Hematopoietic multipotent progenitor cell treated with erythropoietin and hydrocortisone succinate and interleukin-3 and kit ligand, for 8 days (in vitro differentiated cells): ENCODE results near the gene GALNT10.

Experiments
- DNase-seq: peaks from one replicate; pipeline ENCODE4 v3.0.0-alpha.2; 2015

GALNT10 gene

DNA sequence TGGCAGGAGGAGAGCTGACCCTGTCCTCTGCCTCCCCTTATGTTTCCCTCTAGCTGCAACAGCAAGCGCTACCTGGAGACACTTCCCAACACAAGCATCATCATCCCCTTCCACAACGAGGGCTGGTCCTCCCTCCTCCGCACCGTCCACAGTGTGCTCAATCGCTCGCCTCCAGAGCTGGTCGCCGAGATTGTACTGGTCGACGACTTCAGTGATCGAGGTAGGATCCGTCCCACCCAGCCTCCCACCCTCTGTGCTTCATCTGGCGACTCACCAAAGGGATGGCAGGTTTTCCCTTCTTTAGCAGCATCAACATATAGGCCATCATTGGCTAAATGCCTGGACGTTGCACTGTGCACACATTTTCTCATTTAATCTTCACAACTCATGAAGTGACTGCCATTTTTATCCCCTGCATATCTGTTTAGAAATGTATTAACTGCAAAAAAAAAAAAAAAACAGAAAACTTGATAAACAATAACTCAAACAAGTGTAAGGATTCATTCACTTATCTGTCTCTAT is 139.0 kb downstream of the GALNT10 start:
- DNase-seq, result no peak

DNA sequence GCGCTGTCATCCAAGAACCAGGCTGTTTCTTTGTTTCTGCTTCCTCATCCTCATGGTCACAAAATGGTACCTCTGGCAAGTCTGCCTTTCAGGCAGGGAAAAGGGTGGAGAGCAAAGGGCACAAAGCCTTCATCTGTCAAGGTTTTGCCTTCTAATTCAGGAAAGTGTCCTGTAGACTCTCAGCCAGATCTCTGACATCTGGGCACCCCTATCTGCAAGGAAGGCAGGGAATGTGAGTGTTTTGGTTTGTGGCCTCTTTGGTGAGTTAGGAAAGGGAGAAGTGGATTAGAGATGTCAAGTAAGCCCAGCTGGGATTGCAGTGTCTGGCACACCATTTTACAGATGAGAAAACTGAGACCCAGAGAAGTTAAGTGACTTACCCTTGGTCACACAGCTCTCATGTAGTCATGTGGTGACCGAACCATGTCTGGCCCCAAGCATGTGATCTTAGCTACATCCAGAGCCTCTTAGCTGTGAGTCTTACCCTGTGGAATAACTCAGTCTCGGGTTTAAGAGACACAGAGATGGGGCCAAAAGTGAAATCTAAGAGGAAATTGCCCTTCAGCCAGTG is 139.6 kb downstream of the GALNT10 start:
- DNase-seq, result no peak

DNA sequence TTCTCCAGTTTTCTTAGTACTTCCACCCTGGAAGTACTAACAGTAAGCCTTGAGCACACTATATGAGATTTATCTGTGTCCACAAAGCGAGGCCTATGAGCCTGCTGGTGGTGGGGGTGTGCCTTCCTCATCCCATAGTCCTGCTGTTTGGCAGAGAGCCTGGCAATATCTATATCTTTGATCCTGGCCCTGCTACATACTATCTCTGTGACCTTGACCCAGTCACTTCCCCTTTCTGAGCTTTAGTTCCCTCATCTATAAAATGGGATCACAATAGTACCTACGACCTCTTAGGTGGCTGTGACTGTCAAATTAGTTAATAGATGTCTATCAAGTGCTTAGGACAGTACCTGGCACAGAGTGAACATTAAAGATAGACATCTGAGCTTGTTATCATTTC is 140.7 kb downstream of the GALNT10 start:
- peak; percentile 65 for DNase-seq

DNA sequence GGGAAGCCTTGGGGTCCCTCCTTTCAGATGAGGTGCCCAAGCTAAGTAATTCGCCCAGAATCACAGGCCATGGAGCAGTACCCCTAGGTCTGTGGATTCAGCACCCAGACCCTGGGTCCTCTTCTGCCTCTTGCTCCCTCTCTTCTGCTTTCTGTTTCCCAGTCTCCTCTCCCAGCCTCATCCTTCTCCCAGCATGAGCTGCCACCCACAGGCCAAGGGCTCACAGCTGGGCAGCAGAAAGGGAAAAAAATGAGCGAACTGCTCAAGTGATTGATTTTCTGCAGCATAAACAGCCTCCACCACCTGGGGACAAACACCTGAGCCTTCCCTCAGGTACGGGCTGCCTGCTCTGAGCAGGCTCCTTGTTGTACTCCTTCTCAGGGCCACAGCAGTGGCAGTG is 141.4 kb downstream of the GALNT10 start:
- no peak for DNase-seq

DNA sequence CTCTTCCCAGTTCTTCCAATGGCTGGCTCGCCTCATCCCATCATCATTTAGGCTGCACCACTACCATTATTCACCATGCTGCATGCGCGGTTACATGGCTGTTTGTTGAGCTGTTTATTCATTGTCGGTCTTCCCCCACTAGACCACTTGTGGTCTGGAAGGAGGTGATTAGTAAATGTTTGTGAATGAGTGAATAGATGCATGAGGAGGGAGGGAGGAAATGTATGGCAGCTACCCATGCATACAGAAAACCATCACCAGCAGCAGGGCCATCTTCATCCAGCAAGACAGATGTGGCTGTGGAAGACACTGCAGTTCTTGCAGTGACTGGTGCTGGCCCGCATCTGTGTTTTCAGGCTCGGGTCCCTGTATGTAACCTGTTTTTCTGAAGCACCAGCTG is 141.9 kb downstream of the GALNT10 start:
- DNase-seq, result no peak

DNA sequence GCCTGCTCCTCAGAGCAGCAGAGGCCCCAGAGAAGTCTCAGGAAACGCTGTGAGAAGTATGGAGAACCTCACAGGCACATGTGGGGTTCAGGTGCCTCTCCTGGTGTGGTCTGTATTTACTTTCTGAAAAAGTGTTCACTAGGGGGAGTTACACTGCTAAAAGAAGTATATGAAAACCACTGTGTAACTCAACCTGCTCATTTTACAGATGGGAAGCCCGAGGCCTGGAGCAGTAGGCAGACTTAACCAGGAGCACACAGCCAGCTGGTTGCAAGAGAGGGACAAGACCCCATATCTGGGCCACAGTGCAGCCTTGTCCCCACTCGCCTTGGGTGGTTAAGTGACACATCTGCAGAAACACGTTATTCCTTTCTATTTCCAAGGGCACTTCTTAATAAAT is 142.5 kb downstream of the GALNT10 start:
- peak; percentile 46 for DNase-seq

DNA sequence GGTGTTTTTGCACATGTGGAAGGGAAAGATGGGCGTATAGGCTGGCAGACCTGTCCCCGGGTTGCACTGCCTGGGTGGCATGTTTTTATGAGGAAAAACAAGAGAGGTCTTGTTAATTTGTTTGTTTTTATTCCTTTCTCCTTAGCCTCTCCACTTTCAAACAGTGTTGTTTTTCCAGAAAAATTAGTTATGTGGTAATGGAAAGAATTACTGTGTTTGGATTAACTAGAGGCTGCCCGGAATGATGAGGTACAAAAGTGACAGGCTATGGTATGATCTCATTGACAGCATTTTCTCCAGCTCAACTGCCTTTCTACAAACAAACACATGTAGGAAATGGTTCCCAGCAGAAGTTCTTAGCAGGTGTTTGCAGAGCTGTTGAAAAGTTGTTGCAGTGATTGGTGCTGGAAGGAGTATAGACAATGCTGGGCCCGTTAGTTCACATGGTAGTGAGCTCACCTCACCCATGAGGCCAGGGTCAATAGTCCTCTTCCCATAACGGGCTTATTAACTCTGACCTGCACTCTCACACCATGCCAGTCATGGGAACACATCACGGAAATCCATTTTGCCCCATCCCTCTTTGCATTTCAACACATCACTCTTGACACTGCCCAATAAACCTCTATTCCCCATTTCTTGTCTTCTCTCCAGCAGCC is 144.0 kb downstream of the GALNT10 start:
- DNase-seq, result no peak

DNA sequence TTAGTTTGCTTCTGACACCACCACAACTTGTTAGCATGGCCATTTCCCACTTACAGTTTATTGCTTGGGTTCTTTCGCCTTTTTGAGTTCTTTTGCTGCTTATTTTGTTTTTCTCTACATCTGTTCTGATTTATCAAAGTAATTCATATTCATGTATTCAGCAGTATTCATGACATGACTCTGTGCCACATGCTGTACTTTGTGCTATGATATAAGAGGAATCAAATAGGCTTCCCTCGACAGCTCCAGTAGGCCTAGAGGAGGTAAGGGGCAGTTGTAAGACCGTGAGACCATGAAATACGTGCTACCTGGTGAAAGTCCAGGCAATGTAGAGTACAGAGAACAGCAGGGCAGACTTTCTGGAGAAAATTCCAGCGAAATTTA is 144.5 kb downstream of the GALNT10 start:
- no peak for DNase-seq

DNA sequence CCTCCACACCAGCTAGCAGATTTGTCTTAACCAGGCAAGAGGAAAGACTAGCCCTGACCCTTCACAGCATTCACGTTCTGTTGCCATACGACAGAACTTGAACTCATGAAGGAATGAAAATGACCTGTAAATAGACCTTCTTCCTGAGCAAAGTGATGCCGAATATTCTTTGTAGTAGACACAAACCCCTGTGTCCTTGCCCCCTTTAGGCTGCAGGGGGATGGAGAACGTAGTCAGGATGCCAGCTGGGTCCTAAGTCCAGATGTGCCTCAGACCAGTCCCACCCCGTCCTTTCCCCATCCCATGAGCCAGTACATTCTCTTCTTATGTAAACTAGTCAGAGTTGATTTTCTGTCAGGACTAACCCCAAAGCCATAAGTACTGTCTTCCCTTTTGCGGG is 151.1 kb downstream of the GALNT10 start:
- no peak for DNase-seq

DNA sequence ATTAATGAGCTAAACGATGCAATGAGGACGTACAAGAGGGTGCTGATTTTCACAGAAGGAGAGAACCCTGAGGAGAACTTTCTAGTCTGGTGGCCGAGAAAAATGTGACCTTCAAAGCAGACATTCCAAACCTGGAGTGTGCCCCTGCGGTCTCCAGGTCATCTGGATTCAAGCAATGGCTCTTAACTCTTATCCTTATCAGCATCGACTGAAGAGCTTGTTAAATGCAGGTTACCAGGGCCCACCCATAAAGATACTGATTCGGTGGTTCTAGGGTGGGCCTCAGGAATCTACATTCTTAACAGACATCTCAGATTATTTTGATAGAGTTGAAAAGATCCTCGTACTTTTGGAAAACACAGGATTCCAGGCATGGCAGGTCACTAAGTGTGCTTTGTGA is 151.7 kb downstream of the GALNT10 start:
- no peak for DNase-seq

DNA sequence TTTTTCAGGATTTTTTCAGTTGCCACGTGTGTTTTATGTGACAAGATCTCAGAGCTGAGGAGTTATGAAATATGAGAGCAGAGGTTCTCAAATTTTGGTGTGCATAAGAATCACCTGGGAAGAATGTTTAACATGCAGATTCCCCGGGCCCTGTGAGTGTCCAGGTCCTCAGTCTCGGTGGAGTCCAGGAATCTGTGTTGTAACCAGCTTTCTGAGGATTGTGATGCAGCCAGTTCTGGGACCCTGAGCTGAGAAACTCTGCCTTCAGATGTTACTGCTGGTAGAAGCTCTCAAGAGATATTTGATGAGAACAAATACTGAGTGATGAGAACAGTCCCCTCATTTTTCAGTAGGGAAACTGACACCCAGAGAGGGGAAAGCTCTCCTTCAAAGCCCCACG is 152.4 kb downstream of the GALNT10 start:
- DNase-seq, result no peak

DNA sequence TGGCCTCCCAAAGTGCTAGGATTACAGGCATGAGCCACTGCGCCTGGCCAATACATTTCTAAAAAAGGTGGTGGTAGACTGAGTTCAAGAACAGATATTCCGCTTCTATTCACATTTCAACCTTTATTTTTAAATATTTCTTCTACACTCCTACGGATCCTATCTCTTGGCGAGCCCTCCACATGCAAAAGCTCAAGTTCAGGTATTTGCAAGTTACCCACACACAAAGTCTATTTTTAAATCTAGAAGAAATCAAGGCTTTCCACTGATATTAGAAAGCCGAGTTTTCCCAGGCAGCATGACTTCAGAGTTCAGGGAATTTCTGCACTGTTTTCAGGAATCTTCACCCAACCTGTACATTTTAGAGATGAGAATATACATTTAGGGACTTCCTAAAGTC is 153.9 kb downstream of the GALNT10 start:
- DNase-seq, result no peak

DNA sequence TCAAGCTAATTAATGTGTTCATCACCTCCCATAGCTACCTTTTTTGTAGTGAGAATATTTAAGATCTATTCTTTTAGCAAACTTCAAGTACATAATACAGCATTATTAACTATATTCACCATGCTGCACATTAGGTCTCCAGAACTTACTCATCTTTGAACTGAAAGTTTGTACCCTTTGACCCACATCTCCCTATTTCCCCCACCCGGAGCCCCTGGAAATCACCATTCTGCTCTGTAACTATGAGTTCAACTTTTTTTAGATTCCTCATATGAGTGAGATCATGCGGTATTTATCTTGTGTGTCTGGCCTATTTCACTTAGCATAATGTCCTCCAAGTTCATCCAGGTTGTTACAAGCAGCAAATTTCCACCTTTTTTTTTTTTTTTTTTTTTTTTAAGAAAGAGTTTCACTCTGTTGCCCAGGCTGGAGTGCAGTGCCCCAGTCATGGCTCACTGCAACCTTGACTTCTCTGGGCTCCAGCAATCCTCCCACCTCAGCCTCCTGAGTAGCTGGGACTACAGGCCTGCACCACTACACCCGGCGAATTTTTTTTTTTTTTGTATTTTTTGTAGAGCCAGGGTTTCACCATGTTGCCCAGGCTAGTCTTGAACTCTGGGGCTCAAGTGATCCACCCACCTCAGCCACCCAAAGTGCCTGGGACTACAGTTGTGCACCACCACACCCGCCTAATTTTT is 154.9 kb downstream of the GALNT10 start:
- no peak for DNase-seq

DNA sequence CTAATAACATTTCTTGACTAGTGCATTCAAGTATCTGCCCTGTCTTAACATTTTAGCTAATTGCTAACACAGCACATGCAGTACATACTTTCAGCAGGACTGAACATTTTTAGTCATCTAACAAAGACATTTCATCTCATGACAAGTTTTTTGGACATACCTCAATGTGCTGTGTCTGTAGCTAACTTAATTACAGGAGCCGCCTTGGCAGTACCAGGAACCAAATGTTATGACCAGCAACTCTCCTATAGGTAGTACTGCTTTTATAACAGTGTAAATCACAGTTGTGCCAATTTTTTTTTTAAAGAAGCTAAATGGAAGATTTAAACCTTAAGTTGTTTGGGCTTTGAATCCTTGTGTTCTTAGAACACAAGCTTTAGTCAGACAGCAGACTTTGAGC is 155.9 kb downstream of the GALNT10 start:
- no peak for DNase-seq

DNA sequence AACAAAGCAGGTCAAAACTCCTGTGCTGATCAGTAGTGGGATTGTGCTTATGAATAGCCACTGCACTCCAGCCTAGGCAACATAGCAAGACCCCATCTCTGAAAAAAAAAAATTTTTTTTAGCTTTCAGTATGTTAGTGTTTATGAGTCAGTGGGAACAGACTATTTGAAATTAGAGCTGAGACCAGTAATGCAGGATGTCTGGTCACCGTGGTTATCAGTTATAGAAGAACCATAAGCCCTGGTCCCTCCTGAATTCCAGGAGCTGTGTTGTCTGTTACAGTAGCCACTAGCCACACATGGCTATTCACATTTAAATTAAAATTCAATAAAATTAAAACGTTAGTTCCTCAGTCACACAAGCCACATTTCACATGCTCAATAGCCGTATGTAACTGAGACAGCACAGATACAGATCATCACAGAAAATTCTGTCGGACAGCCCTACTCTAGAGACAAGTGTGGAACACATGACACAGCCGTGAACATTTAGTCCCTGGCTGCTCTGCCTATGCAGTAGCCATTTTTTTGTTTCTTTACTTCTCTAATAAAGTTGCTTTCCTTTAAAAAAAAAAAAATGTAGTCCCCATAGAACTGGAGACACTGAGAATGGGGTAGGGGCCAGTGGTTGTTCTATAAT is 159.2 kb downstream of the GALNT10 start:
- no peak for DNase-seq

DNA sequence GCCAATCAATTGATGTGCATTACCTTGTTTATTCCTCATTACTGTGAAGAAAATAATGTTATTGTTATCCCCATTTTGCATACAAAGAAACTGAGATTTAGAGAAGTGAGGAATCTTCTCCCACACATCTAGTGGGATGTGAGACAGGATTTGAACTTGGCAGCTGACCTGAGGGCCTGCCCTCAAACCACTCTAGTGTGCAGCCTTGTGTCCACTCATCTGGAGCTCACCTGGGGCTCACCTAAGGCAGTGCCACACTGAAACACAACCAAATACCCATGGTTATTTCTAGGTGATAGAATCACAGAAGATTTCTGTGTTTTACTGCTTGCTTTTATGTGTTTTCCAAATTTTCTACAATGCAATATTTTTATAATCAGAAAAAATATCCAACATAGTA is 160.6 kb downstream of the GALNT10 start:
- DNase-seq, result no peak

DNA sequence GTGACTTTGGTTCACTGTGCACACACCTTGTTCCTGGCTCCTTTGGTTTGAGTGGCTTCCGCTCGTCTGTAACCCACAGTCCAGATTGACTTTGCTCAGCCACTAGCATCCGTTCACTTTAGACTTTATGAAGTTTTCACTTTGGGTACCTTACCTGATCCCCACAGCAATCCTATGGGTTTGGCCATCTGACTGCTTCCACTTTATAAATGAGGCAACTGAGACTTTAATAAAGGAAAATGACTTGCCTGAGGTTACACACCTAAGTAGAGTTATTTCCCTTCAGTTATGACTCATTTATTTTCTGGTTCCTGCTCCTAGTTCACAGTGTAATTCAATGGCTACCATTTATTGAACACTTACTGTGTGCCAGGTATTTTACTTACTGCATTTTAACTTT is 161.0 kb downstream of the GALNT10 start:
- no peak for DNase-seq

DNA sequence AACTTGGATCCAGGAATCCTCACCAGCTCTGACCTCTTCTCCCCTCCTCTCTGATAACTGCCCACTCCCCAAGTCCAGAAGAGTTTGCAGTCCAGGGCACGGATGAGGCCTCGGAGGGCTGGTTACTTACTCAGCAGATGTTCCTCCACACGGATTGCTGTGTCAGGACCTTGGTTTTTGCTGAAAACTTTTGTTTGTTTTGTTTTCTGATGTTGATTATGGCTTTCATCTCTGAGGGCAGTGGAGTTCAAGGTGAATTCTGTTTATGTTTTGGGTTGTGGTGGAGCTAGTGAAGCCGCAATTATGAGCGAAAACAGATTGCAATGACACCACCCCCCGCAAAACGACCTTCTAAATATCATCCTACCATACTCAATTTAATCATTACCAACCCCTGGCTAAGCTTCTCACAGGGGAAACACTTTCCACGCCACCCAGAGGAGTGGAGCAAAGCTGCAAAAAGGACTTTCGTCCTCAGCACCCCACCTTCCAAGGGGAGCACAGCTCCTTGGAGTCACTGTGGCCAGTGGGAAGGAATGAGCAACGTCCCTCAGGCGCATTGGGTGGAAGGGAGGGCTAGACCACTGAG is 162.5 kb downstream of the GALNT10 start:
- no peak for DNase-seq

DNA sequence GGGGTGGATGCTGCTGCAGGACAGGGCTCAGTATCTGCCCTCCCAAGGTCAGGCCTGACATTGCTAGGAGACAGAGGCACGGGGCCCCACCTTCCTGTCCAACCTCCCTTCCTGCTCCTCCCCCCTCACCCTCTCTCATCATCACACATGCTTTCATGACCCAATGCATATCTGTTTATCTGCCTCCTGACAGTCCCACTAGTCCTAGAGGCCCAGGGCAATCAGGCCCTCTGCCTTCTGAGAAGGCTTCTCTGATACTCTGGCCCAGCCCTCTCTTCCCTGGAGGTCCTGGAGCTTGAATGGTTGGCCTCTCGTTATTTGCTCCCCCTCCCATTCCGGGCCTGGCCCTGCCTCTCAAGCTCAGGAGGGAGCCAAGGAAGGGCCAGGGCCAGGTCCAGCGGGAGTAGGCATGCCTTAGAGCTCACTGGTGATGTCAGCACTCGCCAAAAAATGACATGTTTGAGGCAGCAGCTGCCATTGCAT is 164.6 kb downstream of the GALNT10 start:
- peak; percentile 90 for DNase-seq

DNA sequence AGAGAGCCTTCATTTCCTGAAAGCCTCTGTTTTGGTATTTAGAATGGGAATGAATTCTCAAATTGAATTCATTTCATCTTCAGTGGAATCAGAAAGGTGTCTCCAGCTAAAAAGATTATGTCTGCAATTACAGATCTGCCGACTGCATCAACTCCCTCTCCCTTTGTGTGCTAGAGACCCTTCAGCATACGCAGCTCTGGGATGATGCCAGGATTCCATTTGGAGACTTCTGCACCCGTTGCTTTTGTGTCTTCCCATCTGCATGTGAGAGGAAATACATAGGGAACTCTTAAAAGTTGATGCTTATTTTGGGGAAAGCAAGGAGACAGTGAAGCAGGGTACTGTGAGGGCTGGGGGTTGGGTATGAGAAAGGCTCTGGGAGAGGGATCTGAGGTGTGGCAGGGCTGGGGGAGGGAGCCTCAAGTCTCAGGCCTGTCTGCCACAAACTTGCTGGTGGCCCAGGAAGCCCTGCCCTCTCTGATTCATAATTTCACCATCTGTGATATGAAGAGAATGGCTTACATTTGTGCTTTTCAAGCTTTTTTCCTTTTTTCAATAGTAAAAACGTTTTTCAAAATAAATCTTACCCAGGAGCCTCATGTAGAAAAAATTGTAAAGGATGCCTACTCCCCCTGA is 165.6 kb downstream of the GALNT10 start:
- DNase-seq, result no peak

DNA sequence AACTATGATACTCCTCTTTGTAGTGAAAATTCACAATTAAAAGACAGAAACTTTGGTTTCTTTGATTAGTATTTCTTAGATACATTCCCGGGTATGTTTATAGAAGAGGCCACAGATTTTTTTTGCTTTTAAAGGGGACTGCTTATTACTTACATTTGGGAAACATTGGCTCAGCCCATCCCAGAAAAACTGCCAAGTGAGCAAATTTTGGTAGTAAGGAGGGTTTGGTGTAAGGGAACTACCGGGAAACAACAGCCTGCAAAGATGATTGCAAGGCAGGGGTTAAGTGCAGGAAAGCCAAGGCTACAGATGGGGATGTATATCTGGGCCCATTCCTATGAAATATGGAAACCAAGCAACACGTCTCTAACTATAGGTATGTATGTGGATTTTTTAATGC is 166.4 kb downstream of the GALNT10 start:
- DNase-seq, result no peak

DNA sequence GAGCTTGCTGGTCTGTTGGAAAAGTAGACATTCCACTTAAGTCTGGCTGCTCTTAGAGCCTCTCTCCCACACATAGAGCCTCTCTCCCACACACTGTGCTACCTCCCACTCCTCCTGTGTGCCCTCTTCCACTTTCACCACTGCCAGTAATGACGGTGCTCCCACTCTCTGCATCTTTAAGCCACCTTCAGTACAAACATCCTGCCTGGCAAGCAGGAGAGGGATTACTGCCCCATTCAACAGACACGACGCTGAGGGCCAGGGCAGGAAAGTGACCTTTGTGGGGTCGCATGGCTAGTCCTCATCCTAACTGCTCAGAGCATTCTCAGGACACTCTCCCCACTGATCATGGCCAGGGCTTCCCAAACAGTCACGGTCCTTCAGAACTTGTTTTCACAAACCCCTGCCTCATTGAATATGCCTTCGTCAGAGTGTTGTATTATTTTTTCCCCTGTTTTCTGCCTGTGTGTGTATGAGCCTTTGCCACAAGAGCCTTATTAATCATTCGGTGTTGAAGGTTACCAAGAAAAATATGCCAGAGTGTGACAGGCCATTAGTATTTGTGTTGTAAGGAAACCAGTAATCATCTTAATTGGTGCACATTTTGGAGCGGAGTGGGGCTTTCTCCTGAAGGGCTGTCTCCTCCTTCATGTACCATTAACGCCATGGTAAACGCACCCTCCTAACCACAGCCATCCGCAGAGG is 168.1 kb downstream of the GALNT10 start:
- DNase-seq, result no peak
